CD4-positive, alpha-beta T cell treated with Interleukin-6 for 4 hours (primary cell): ENCODE data around the gene C16orf90.
"Not testable (repeated sequence)": the region's sequence is repeated elsewhere in the genome, so short reads cannot be mapped to it uniquely, and the experiment has no call there.

Source experiments
- DNase-seq: peaks from one replicate; pipeline ENCODE4 v3.0.0-alpha.2; 2020; ENCODE audit warnings: mixed read lengths

The C16orf90 gene

DNA sequence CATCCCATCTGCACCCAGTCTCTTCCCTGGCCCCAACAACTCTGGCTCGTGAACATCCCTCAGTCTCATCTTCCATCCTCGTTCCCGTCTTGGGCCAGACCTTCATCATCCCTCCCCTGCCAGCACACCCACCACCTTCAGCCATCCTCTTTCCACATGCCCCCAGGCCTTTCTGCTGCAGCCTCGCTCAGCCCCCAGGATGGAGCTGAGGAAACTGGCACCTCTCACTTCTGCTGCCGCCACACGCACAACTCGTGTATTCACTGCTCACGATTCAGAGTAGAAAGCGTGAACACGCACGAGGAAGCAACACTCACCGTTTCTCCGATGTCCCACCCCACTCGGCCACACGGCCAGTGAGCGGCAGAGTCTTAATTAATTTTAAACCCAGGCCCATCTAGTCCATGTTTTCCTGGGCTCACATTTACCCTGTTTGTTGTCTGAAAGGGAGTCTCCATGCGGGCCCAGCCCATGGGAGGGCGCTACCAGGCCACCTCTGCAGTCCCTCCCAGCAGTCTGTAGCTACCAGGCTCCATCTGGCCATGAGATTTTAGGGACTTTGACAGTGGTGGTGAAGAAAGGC is 12.5 kb downstream of the C16orf90 start:
- DNase-seq: no peak

DNA sequence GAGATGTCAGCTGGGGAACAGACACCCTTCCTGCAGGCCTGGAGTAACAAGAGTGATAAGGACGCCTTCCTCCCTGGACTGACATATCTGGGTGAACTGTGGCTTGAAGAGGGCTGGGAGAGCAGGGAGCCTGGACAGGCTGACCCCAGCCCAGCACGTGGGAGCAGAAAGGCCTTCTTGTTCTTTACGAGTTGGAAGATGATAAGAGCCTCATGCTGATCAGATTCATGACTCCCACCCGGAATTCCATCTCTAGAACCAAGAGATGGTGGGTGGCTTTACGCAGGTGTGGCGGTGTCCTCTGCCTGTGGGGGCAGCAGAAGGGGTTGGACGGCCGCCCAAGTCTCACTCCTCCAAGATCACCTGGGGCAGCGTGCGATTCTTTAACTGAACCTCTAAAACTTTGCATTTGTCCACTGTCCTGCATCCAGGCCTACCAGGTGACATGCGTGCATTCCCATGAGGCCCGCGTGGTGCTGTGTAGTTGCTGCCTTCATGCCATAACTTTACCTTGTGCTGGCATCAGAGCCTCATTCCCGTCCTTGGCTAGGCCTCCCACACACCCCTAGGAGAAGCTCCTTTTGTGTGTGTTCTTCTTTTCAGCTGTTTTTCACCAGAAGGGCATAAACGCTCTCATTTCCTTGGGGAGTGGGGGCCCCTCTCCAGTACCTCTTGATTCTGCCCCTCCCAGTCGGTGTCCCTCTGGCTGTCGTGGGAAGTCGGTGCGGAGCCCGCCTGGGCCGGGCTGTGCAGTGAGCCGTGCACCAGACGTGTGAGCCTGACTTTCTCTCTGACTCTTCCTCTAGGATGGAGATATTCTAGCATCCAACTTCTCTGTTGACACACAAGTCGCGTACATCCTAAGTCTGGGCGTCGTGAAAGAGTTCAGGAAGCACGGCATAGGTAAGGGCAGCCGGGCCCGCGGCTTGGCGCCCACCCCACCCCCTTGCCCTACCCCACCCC is 13.3 kb downstream of the C16orf90 start:
- DNase-seq: no peak

DNA sequence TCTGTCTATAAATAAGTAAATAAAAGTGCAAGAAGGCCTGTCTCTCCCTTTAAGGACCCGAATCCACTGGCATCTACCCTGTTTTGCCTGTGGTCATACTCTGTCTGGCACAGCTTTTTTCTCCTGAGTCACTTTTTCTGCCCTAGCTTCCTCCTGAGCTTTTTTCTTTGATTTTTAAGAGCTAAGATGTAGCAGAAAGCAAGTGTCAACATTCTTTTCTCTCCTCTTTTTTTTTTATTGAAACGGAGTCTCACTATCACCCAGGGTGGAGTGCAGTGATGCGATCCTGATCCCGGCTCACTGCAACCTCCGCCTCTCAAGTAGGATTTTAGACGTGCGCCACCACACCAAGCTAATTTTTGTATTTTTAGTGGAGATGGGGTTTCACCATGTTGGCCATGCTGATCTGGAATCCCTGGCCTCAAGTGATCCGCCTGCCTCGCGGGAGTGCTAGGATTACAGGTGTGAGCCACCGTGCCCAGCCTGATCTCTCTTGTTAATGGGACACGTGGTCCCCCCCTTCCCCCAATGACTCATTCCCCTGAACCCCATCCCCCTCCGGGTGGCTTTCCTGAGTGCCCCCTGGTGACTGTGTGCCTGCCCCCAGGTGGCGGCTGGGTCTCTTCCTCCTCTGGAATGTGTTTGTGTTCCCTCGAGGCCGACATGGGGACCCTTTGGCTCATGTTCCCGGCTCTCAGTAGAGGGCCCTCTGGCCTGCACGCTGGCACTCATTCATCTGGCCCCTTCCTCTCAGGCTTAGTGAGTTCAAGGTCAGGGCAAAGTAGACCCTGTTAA is 14.2 kb downstream of the C16orf90 start:
- no peak for DNase-seq

DNA sequence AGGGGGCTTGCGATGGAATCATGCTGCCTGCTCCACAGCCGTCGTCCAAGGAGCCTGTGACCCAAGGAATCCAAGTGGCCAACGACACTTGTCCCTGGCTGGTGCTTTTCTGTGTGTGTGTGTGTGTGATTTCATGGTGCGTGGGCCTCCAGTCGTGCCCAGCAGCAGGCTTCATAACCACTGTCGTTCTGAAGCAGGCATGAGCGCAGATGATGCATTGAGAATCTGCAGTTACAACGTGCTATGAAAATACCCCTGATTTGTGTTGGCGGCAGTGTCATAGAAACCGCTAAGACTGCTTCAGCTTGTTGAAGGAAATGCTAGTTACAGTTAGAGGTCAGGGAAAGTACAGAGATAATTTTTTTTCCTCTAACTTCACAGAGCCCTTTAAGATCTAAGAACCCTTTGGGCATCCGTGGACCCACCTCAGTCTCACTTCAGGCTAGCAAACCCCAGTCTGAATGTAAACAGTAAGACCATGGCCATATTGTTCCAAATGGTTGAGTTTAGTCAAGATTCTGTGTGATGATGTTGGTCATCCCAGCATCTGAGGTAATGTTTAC is 15.6 kb downstream of the C16orf90 start:
- DNase-seq: no peak

DNA sequence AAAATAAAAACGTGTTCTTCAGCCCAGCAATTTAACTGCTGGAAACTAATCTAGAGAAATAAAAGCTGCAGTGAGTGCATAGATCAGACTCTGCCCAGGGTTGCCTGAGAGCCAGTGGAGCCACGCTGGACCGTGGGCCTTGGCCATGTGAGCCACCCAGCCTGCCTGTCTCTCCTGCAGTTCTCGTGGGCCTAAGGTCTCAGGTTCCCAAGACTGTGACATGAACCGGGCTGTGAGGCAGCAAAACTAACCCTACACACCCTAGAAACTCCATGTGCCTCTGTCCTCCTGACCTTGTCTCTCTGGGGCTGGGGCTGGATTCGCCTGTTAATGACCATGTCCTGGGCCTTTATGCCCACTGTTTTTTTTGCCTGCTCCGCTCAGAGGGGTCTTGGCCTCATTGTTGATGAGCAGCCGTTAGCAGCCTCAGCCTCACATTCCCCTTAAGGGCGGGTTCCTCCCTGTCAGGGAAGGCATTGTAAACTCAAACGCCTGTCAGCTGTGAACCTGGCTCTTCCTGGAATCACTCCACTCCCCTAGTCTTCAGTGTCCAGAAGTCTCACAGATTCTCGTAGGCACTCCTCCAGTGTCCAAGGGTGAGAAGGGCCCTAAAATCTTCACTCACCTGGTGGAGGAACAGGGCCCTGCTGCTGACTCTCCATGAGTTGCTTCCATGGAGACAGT is 16.9 kb downstream of the C16orf90 start:
- no peak for DNase-seq

DNA sequence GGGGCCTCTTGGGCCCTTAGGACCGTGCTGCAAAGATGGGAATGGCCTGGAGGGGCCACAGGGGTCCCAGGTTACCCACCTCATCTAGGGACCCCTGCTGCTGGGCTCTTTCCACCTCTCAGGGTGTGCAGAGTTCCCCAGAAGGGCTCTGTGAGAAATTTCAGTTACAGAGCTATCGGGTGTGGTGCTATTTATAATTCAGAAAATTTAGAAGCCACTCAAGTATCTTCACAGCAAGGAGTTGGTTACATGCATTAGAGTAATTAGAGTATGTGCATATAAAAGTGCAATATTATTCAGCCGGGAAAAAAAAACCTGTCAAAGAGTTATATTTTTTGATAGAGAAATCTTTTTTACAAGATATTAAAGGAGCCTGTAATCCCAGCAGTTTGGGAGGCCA is 18.9 kb downstream of the C16orf90 start:
- DNase-seq: no peak

DNA sequence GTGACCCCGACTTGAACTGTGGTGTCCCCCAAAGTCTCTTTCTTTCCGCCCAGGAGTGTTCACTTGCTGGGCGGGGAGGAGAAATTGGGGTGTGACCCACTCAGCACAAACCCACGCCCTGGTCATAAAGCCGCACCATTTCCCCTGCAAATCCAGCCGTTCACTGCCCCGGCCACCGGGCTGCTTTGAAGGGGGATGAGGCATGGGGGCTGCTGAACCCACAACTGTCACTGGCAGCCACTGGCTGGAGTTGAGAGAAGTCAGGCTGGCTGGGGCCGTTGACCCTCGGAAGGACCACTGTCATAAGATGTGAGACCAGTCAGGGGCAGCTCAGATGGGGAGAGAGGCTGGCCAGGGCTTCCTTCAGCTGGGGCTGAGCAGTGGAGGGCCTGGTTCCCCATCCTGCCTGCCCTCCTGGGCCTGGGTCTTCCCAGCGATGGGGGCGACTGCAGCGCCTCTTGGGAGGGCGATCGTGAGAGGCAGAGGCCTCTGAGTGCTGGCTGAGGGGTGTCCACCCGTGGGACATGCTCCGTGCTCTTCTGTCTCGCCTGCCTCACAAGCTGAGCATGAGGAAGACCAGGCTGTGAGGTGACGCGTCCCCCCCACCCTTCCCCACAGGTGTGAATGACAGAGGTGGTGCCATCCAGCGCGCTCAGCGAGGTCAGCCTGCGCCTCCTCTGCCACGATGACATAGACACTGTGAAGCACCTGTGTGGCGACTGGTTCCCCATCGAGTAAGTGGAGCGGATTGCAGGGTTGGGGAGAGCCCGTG is 19.5 kb downstream of the C16orf90 start:
- DNase-seq: no peak

DNA sequence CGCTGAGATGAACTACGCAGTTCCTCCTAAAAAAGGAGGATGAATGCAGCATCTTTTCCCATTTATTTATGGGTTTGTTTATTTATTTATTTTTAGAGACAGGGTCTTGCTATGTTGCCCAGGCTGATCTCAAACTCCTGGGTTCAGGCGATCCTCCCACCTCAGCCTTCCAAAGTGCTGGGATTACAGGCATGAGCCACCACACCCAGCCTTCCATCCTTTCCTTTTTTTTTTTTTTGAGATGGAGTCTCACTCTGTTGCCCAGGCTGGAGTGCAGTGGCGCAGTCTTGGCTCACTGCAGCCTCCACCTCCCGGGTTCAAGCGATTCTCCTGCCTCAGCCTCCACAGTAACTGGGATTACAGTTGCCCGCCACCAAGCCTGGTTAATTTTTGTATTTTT is 20.4 kb downstream of the C16orf90 start:
- not testable (repeated sequence) for DNase-seq

DNA sequence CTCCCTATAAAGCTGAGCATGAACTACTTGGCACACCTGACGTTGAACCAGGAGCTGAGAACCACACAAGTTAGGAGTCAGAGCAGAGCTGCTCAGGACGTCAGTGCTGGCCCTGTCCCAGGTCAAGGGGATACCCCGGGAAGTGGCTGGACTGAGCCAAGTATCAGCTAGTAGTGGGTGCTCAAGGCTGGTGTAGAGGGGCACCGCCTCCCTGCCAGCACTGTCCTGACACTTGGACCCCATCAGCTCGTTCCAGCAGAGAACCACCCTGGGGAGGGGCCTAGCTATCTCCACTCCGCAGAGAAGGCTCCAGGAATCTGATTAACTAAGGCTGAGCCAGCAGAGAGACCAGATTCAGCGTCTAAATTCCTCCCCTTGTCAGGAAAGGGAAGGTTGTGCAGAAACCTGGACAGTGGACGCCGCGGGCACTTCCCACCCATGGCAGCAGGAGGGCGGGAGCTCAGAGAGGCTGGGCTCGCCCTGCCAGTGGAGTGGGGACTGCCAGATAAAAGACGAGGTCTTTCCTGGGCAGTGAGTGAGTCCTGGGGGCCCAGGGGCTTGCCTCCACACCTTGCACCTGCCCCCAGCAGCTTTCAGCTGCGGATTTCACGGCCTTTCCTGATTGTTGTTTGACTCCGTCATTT is 21.0 kb downstream of the C16orf90 start:
- DNase-seq: no peak

DNA sequence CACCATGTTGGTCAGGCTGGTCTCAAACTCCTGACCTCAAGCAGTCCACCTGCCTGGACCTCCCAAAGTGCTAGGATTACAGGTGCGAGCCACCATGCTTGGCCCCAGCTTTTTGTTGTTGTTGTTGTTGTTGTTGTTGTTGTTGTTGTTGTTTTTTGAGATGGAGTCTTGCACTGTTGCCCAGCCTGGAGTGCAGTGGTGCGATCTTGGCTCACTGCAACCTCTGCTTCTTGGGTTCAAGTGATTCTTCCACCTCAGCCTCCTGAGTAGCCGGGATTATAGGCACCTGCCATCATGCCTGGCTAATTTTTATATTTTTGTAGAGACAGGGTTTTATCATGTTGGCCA is 21.7 kb downstream of the C16orf90 start:
- DNase-seq: not testable (repeated sequence)

DNA sequence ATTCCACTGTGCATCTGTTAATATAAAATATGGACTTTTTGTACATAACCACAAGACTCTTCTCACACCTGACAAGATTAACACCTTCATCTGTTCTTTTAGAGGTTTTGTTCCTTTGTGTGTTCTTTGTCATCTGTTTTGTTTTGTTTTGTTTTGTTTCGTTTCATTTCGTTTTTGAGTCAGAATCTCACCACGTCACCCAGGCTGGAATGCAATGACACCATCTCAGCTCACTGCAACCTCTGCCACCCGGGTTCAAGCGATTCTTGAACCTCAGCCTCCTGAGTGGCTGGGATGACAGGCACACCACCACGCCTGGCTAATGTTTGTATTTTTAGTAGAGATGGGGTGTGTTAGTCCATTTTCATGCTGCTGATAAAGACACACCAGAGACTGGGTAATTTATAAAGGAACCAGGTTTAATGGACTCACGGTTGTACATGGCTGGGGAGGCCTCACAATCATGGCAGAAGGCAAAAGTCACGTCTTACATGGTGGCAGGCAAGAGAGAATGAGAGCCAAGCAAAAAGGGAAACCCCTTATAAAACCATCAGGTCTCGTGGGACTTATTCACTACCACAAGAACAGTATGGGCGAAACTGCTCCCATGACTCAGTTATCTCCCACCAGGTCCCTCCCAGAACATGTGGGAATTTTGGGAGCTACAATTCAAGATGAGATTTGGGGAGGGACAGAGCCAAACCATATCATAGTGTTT is 22.3 kb downstream of the C16orf90 start:
- no peak for DNase-seq

DNA sequence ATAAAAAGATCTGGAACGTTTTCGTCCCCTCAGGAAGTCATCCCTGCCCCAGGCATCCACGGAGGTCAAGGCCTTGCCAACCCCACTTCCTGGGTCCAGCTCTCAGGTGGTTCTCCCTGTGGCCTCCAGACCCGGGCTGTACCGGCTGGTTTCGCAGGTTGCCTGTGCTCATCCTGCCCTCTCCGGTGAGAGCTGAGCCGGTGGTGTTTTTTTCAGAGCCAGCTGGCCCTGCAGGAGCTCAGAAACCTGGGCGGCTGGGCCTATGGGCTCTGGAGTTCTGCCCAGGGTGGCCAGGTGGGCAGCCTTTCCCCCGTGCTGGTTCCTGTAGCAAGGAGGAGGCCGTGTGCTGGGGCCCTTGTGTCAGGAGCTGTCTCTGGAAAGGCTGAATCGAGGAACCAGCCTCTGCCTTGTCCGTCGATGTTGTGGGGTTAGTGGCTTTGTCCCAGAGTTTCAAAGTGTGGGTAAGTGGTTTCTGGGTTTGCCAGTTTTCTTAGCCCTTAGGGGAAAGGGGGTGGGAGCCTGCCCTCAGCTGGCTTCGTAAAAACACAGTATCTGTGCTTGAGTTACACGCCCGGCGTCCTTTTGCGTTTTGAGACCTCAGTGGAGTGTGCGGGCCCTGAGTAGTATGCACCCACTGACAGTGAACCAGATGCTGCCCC is 23.6 kb downstream of the C16orf90 start:
- DNase-seq: no peak

DNA sequence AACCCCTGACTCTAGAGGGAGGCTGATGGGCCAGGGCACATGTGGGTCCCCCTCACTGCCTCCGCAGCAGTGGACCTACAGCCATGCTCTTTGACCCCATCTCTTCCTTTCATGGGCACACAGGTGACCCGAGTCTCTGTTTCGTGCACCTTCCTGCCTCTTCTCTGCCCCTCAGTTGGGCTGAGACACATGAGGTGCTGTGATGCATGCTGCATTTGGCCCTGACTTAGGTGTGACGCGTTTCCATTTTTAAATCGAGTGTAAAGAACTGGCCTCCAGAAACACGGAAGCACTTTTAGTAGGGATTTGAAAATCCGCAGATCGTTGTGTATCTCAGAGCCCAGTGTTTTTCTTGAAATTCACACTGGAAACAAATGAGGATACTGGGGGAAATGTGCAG is 24.6 kb downstream of the C16orf90 start:
- DNase-seq: no peak

DNA sequence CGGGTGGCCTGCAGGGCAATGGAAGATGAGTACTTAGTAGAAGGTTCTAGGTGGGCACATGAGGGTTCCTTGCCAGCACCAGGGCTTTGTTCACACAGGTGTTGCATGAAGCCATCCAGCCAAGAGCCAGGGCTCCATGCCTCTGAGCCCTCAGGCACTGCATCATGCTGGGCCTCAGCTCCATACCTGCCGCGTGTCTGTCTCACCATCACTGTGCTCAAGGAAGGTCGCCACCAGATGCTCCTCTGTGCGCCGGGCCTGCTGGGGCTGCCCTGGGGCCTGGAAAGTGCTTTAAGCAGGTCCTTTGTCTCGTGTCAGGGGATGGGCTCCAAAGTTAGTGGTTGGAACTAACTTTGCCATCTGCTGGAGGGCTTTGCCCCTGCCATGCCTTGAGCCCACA is 25.6 kb downstream of the C16orf90 start:
- DNase-seq: no peak

DNA sequence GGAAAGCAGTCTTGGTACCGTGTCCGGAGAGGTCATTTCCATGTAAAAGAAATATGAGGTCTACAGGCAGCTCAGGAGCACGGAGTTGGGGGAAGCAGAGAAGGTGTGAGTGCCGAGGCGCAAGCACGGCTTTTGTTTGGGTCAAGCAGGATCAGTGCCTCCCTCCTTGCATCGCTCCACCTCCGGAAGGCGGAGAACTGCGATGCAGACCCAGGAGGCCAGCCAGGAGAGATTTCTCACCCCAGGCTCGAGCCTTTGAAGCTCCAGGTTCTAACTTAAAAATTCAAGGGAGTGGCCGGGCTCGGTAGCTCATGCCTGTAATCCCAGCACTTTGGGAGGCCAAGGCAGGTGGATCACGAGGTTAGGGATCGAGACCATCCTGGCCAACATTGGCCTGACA is 26.8 kb downstream of the C16orf90 start:
- no peak for DNase-seq

DNA sequence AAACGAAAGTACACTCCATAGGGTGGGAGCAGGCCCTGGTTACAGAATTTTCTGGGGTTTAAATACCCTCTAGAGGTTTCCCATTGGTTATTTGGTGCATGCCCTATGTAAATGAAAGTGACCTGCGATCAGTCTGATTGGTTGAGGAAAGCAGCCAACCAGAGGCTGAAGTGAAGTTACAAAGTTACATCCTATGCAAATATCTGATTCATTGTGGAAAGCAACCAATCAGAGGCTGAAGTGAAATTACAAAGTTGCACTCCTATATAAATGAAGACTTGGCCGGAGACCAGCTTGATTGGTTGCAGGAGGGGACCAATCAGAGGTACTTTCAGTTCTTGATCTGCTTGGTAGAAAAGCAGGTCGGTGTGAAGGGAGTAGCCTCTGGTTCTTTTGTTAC is 27.4 kb downstream of the C16orf90 start:
- no peak for DNase-seq

DNA sequence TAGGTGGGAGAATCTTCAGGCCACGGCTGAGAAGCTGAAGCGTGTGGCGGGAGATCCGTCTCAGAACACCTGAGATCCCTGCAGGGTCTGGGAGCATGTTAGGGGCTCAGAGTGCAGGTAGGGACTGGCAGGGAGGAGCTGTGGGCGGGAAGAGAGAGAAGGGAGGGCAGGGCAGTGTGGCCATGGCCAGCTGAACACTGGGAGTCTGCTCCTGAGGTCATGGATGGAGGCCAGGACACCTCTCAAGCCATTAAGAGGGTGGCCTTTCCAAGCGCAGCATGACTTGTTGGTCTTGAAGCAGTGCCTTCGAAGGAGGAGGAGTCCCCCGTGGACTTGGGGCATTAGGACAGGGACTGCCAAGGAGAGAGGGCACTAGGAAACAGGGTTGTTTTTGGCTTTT is 28.1 kb downstream of the C16orf90 start:
- DNase-seq: no peak

DNA sequence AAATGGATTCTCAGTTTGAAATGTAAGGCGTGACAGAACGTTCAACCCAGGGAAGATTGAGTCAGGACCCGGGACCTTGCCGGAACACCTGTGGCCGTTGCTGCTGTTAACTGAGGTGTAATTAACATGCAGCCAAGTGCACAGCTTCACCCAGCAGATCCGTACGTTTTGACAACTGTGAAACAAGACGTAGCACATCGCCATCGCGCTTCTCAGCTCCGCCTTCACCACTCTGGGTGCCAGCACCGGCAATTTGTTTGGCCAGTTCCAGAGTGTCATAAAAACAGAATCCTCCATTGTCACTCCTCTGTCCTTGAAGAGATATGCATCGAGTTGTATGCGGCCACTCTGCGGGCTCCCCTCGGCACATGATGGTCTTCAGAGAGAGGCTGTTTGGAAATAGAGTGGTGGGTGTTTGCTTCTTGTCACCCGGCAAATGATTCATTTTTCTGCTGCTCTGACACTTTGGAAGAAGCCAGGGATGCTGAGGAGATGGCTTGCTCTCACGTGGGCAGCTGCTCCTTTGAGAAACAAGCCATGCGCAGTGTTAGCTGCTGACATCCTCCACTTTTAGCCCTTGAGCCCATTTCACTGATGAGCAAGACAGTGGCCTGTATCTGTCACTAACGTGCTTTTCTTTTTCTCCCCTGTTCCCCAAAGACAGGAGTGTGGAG is 29.2 kb downstream of the C16orf90 start:
- no peak for DNase-seq

DNA sequence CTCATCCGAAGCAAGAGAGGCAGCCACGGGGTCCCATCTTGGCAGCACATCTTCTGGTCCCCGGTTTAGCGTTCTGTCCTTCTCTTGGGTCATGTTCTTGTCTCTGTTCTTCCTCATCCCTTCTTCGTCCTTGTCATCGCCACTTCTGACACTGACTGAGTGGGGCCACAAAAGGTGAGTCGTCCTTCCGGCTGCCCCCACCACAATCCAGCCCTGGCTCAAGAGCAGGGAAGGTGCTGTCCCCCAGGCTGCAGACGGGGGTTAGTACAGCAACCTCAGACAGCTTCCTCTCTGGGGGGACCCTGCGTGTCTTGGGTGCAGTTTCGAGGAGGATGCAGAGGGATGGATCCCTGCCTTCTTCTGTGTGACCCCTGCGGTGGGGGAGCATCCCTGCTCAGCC is 30.0 kb downstream of the C16orf90 start:
- no peak for DNase-seq

DNA sequence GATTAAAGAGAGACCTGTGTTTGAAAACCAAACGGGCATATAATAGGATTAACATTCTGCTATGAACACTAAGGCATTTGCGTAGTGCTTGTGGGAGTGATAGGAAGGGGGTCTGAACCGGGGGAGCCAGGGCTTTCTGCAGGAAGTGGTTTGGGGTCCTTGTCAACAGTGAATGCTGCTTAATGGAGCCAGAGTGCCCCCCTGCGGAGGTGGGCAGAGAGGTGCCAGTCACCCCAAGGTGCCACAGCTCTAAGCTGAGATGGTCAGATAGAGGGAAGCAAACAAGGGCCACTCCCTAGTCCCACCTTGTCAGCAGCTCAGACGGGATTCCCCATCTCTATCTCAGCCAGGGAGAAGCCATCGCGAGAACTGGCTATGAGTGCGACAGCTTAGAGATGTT is 34.1 kb downstream of the C16orf90 start:
- peak; percentile 57 for DNase-seq
